HEK293 (cell line): ENCODE measurements around the gene POU4F2.

Experiments used
- CTCF ChIA-PET: fragments of 350-600 bp; formaldehyde crosslinking; extraction: SDS; loops from one replicate; lab custom pipeline; 2021; ENCODE audit warnings: antibody characterized with exemption; lab: Yijun Ruan, JAX
- POLR2A ChIA-PET: fragments of 300-600 bp; formaldehyde crosslinking; extraction: SDS; loops from one replicate; lab custom pipeline; 2020; ENCODE audit warnings: antibody characterized with exemption, inconsistent platforms; lab: Yijun Ruan, JAX
- H3K27ac ChIP-seq: fragments of 200-500 bp; sonication (Bioruptor generic); 2 replicates; pipeline ENCODE4 v1.5.1; 2014; ENCODE audit warnings: low read depth, low read length, control low read depth, inconsistent platforms; ENCODE audit errors: extremely low read depth
- H3K36me3 ChIP-seq, 2 experiments: fragments of 200-500 bp in 1 of 2; sonication (Bioruptor generic) in 1 of 2; 1 replicate in 1 of 2; 2 replicates in 1 of 2; pipeline ENCODE4 v1.5.1; 2014 to 2017; ENCODE audit warnings: inconsistent platforms in 2 of 2, low read length in 2 of 2; ENCODE audit not compliant: control insufficient read depth in 2 of 2, insufficient read depth in 1 of 2
- H3K4me1 ChIP-seq: fragments of 200-500 bp; sonication (Bioruptor generic); 2 replicates; pipeline ENCODE4 v1.5.1; 2014; ENCODE audit warnings: mild to moderate bottlenecking, low read length, inconsistent platforms; ENCODE audit not compliant: control insufficient read depth, insufficient read depth
- H3K4me3 ChIP-seq: 2 replicates; pipeline ENCODE4 v1.5.1; 2011; ENCODE audit warnings: low read depth, mild to moderate bottlenecking, control low read depth, low read length, moderate library complexity
- H3K9me3 ChIP-seq: fragments of 200-500 bp; sonication (Bioruptor generic); 2 replicates; pipeline ENCODE4 v1.5.1; 2014; ENCODE audit warnings: low read depth, low read length, inconsistent platforms; ENCODE audit not compliant: control insufficient read depth, insufficient read depth
- FEZF1 ChIP-seq: fragments of 450-650 bp; formaldehyde crosslinking; IDR thresholded peaks from 2 replicates; pipeline ENCODE4 v1.5.1; 2016; ENCODE audit warnings: missing biosample characterization, missing genetic modification characterization
- GLI4 ChIP-seq: fragments of 450-650 bp; formaldehyde crosslinking; IDR thresholded peaks from 2 replicates; pipeline ENCODE4 v1.5.1; 2016; ENCODE audit warnings: missing biosample characterization, missing genetic modification characterization
- HIC1 ChIP-seq: fragments of 450-650 bp; formaldehyde crosslinking; IDR thresholded peaks from 2 replicates; pipeline ENCODE4 v1.5.1; 2016; ENCODE audit warnings: missing biosample characterization, missing genetic modification characterization
- PBX3 ChIP-seq: sonication (generic); formaldehyde crosslinking; IDR thresholded peaks from 2 replicates; pipeline ENCODE4 v1.8.1; 2022; ENCODE audit warnings: mild to moderate bottlenecking, moderate library complexity, missing genetic modification reagents
- SETDB1 ChIP-seq: IDR thresholded peaks from one replicate; pipeline ENCODE4 v1.6.1; 2017; ENCODE audit warnings: mild to moderate bottlenecking, low read length, moderate library complexity, mixed read lengths; ENCODE audit not compliant: insufficient read length
- SP7 ChIP-seq: fragments of 450-650 bp; formaldehyde crosslinking; IDR thresholded peaks from 2 replicates; pipeline ENCODE4 v1.5.1; 2016; ENCODE audit warnings: missing biosample characterization, missing genetic modification characterization
- ZBTB11 ChIP-seq: fragments of 450-650 bp; formaldehyde crosslinking; conservative IDR thresholded peaks from 2 replicates; pipeline ENCODE4 v1.5.1; 2016; ENCODE audit warnings: low read depth, missing biosample characterization, missing genetic modification characterization
- ZBTB49 ChIP-seq: fragments of 450-650 bp; formaldehyde crosslinking; IDR thresholded peaks from 2 replicates; pipeline ENCODE4 v1.5.1; 2016; ENCODE audit warnings: missing biosample characterization, missing genetic modification characterization, low read depth
- ZFP37 ChIP-seq: fragments of 450-650 bp; formaldehyde crosslinking; IDR thresholded peaks from 2 replicates; pipeline ENCODE4 v1.5.1; 2016; ENCODE audit warnings: missing biosample characterization, missing genetic modification characterization
- ZNF114 ChIP-seq: fragments of 450-650 bp; formaldehyde crosslinking; IDR thresholded peaks from 2 replicates; pipeline ENCODE4 v1.5.0; 2017; ENCODE audit warnings: missing biosample characterization, missing genetic modification characterization
- ZNF146 ChIP-seq: fragments of 450-650 bp; formaldehyde crosslinking; IDR thresholded peaks from 2 replicates; pipeline ENCODE4 v1.5.1; 2016; ENCODE audit warnings: missing biosample characterization, missing genetic modification characterization
- ZNF24 ChIP-seq: fragments of 450-650 bp; formaldehyde crosslinking; IDR thresholded peaks from 2 replicates; pipeline ENCODE4 v1.5.1; 2016; ENCODE audit warnings: missing biosample characterization, missing genetic modification characterization
- ZNF280D ChIP-seq: fragments of 450-650 bp; formaldehyde crosslinking; IDR thresholded peaks from 2 replicates; pipeline ENCODE4 v1.5.1; 2016; ENCODE audit warnings: missing biosample characterization, missing genetic modification characterization
- ZNF510 ChIP-seq: fragments of 450-650 bp; formaldehyde crosslinking; IDR thresholded peaks from 2 replicates; pipeline ENCODE4 v1.5.1; 2018; ENCODE audit warnings: mild to moderate bottlenecking, missing genetic modification characterization, missing biosample characterization; ENCODE audit not compliant: insufficient replicate concordance
- ZNF610 ChIP-seq: fragments of 450-650 bp; formaldehyde crosslinking; IDR thresholded peaks from 2 replicates; pipeline ENCODE4 v1.5.1; 2016; ENCODE audit warnings: missing biosample characterization, missing genetic modification characterization, borderline replicate concordance
- ZNF664 ChIP-seq: fragments of 450-650 bp; formaldehyde crosslinking; IDR thresholded peaks from 2 replicates; pipeline ENCODE4 v1.5.1; 2016; ENCODE audit warnings: missing biosample characterization, missing genetic modification characterization
- ZNF747 ChIP-seq: fragments of 450-650 bp; formaldehyde crosslinking; IDR thresholded peaks from 2 replicates; pipeline ENCODE4 v1.5.1; 2016; ENCODE audit warnings: missing biosample characterization, missing genetic modification characterization
- ZNF768 ChIP-seq: fragments of 450-650 bp; formaldehyde crosslinking; IDR thresholded peaks from 2 replicates; pipeline ENCODE4 v1.5.1; 2018; ENCODE audit warnings: missing biosample characterization, mild to moderate bottlenecking, missing genetic modification characterization
- ZNF777 ChIP-seq: fragments of 450-650 bp; formaldehyde crosslinking; IDR thresholded peaks from 2 replicates; pipeline ENCODE4 v1.5.1; 2017; ENCODE audit warnings: missing biosample characterization, missing genetic modification characterization, borderline replicate concordance
- ZSCAN4 ChIP-seq: fragments of 450-650 bp; formaldehyde crosslinking; IDR thresholded peaks from 2 replicates; pipeline ENCODE4 v1.5.1; 2017; ENCODE audit warnings: missing biosample characterization, missing genetic modification characterization
- ZXDB ChIP-seq: fragments of 450-650 bp; formaldehyde crosslinking; IDR thresholded peaks from 2 replicates; pipeline ENCODE4 v1.5.1; 2016; ENCODE audit warnings: missing biosample characterization, missing genetic modification characterization

Gene POU4F2

GRCh38 chr4:146632770-146633470 is 5.8 kb upstream of the POU4F2 start:
- H3K4me3 ChIP-seq, result no peak overlapping the region
- CTCF ChIA-PET, result no interaction called here
- TF ChIP-seq ZSCAN4 (tag by site-specific recombination) (no peak), ZNF610 (tag by site-specific recombination) (no peak), ZNF664 (tag by site-specific recombination) (no peak), PBX3 (no peak), SETDB1 (no peak), ZNF768 (tag by site-specific recombination) (no peak), ZXDB (tag by site-specific recombination) (no peak)
- TF ChIP-seq, all 188 proteins: peak for 0

GRCh38 chr4:146633471-146633800 is 5.3 kb upstream of the POU4F2 start:
- ChIA-PET CTCF (no interaction called here), POLR2A (no interaction called here)
- Histone ChIP-seq H3K4me1 (no peaks in the 10 kb centered on the region), H3K4me3 (no peak overlapping the region), H3K36me3 (no peaks in the 10 kb centered on the region), H3K9me3 (no peaks in the 10 kb centered on the region), H3K27ac (no peak overlapping the region)
- no peak for TF ChIP-seq ZNF777
- no peak for TF ChIP-seq GLI4 (tag by site-specific recombination)
- no peak for TF ChIP-seq ZXDB (tag by site-specific recombination)
- no peak for TF ChIP-seq ZNF114
- no peak for TF ChIP-seq ZFP37 (tag by site-specific recombination)
- TF ChIP-seq ZBTB49 (tag by site-specific recombination), result no peak
- TF ChIP-seq ZNF146 (tag by site-specific recombination), result no peak
- TF ChIP-seq ZNF747 (tag by site-specific recombination), result no peak
- no peak for TF ChIP-seq ZNF510
- TF ChIP-seq ZNF280D (tag by site-specific recombination), result no peak
- no peak for TF ChIP-seq ZBTB11
- TF ChIP-seq SP7 (tag by site-specific recombination), result no peak
- TF ChIP-seq HIC1 (tag by site-specific recombination), result no peak
- no peak for TF ChIP-seq ZNF24
- TF ChIP-seq FEZF1 (tag by site-specific recombination), result no peak

More at GRCh38 chr4:146632770-146633470, 5.8 kb upstream of the POU4F2 start:
- Histone ChIP-seq H3K36me3 (no peaks in the 10 kb centered on the region), H3K9me3 (no peaks in the 10 kb centered on the region), H3K27ac (no peak overlapping the region), H3K4me1 (no peaks in the 10 kb centered on the region)
- POLR2A ChIA-PET, result no interaction called here
